ENCODE measurements around the gene SLF1.

SLF1 gene

GRCh38 chr5:94682814-94683520 lies 64.5 kb downstream of the SLF1 start:
- Histone ChIP-seq H2BK5ac (ENCODE audit: low read length) (no peak overlapping the region), H3K27ac (ENCODE audit: low read depth, low read length) (no peak overlapping the region), H3K27me3 (ENCODE audit: insufficient read depth, low read length, poor library complexity) (no peaks in the 10 kb centered on the region), H3K4me2 (ENCODE audit: low read length) (no peak overlapping the region), H3K23ac (ENCODE audit: low read length) (no peak overlapping the region), H4K8ac (ENCODE audit: low read depth, low read length) (no peak overlapping the region), H3K56ac (ENCODE audit: low read length) (no peak overlapping the region), H2AK5ac (ENCODE audit: low read length) (no peak overlapping the region), H3K18ac (ENCODE audit: low read length) (no peak overlapping the region), H2BK120ac (ENCODE audit: low read depth, low read length) (no peak overlapping the region), H3K4ac (ENCODE audit: low read depth, low read length) (no peak overlapping the region), H3K9ac (ENCODE audit: low read length) (no peak overlapping the region), H3K36me3 (ENCODE audit: control insufficient read depth, insufficient read depth, low read length) (no peaks in the 10 kb centered on the region), H3K79me2 (ENCODE audit: control insufficient read depth, insufficient read depth, low read length) (no peaks in the 10 kb centered on the region), H3K4me1 (ENCODE audit: control insufficient read depth, low read depth, low read length) (no peaks in the 10 kb centered on the region), H2BK15ac (replicated peaks; ENCODE audit: low read depth) (no peak overlapping the region), H3K4me3 (ENCODE audit: low read length) (no peak overlapping the region), H3K79me1 (ENCODE audit: low read length) (no peaks in the 10 kb centered on the region), H4K5ac (ENCODE audit: low read length) (no peak overlapping the region)
- 100% methylated on average over 1 of the region's 5 CpGs for WGBS (ENCODE audit: extremely low coverage, insufficient coverage, low lambda C conversion rate)
- no peak for DNase-seq

DNA sequence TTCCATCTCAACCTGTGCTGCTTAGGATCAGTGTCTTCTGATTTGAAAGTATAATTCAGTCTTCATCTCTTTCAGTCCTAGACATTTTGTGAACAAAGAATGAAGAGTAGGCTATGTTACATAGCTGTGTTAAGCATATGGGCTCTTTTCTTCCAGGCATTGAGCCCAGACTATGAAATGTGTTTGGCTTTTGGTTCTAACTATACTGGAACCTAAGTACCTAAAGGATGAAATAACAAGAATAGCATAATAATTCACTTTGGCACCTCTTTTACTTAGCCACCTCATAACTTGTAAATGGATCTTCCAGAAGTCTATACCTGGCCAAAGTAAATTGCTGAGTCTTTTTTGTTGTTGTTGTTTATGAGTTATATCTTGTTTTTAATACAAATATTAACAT lies 71.4 kb downstream of the SLF1 start:
- Histone ChIP-seq H4K5ac (ENCODE audit: low read length) (no peak overlapping the region), H3K23ac (ENCODE audit: low read length) (no peak overlapping the region), H2BK5ac (ENCODE audit: low read length) (no peak overlapping the region), H2BK15ac (replicated peaks; ENCODE audit: low read depth) (no peak overlapping the region), H3K79me1 (ENCODE audit: low read length) (no peaks in the 10 kb centered on the region), H3K4me2 (ENCODE audit: low read length) (no peak overlapping the region), H3K4ac (ENCODE audit: low read depth, low read length) (no peak overlapping the region), H3K79me2 (ENCODE audit: control insufficient read depth, insufficient read depth, low read length) (no peaks in the 10 kb centered on the region), H3K4me3 (ENCODE audit: low read length) (no peak overlapping the region), H3K27ac (ENCODE audit: low read depth, low read length) (no peak overlapping the region), H3K36me3 (ENCODE audit: control insufficient read depth, insufficient read depth, low read length) (peaks cover 2% of the 10 kb centered on the region), H3K9ac (ENCODE audit: low read length) (no peak overlapping the region), H3K4me1 (ENCODE audit: control insufficient read depth, low read depth, low read length) (no peaks in the 10 kb centered on the region), H2BK120ac (ENCODE audit: low read depth, low read length) (no peak overlapping the region), H3K27me3 (ENCODE audit: insufficient read depth, low read length, poor library complexity) (no peaks in the 10 kb centered on the region), H3K18ac (ENCODE audit: low read length) (no peak overlapping the region), H4K8ac (ENCODE audit: low read depth, low read length) (no peak overlapping the region), H2AK5ac (ENCODE audit: low read length) (no peak overlapping the region), H3K56ac (ENCODE audit: low read length) (no peak overlapping the region)
- no peak for DNase-seq

DNA sequence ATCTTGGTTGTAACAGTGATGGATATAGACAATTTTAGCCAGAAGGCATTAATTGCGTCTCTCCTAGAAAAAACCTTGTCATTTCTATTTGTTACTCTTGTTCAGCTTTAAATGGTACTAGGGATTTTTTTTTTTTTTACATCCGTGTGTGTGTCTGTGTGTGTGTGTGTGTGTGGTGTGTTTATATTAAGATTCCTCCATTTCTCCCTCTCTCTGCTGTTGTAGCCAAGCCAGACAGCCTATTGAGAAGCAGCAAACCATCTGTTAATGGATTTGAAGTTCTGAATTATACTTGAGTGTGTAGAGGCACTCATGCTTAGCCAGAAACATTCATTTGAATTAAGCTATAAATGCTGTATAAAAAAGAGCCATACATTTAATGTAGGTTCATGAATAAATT lies 72.3 kb downstream of the SLF1 start:
- H3K4me3 ChIP-seq (ENCODE audit: low read length): no peak overlapping the region
- H4K5ac ChIP-seq (ENCODE audit: low read length): no peak overlapping the region
- no peak overlapping the region for H2BK15ac ChIP-seq (replicated peaks; ENCODE audit: low read depth)
- H3K4me2 ChIP-seq (ENCODE audit: low read length): no peak overlapping the region
- H3K27ac ChIP-seq (ENCODE audit: low read depth, low read length): no peak overlapping the region
- no CpG with 5 or more reads among the region's 2 CpGs for WGBS (ENCODE audit: extremely low coverage, insufficient coverage, low lambda C conversion rate)
- peaks cover 2% of the 10 kb centered on the region for H3K36me3 ChIP-seq (ENCODE audit: control insufficient read depth, insufficient read depth, low read length)
- no peak overlapping the region for H3K23ac ChIP-seq (ENCODE audit: low read length)
- no peaks in the 10 kb centered on the region for H3K27me3 ChIP-seq (ENCODE audit: insufficient read depth, low read length, poor library complexity)
- DNase-seq: no peak
- H3K79me1 ChIP-seq (ENCODE audit: low read length): no peaks in the 10 kb centered on the region
- no peak overlapping the region for H3K18ac ChIP-seq (ENCODE audit: low read length)
- no peak overlapping the region for H2BK120ac ChIP-seq (ENCODE audit: low read depth, low read length)
- H4K8ac ChIP-seq (ENCODE audit: low read depth, low read length): no peak overlapping the region
- no peaks in the 10 kb centered on the region for H3K4me1 ChIP-seq (ENCODE audit: control insufficient read depth, low read depth, low read length)
- no peak overlapping the region for H2BK5ac ChIP-seq (ENCODE audit: low read length)
- H3K9ac ChIP-seq (ENCODE audit: low read length): no peak overlapping the region
- H3K56ac ChIP-seq (ENCODE audit: low read length): no peak overlapping the region
- H3K79me2 ChIP-seq (ENCODE audit: control insufficient read depth, insufficient read depth, low read length): no peaks in the 10 kb centered on the region
- H2AK5ac ChIP-seq (ENCODE audit: low read length): no peak overlapping the region
- no peak overlapping the region for H3K4ac ChIP-seq (ENCODE audit: low read depth, low read length)

GRCh38 chr5:94691291-94691690 lies 72.8 kb downstream of the SLF1 start:
- H3K4ac ChIP-seq (ENCODE audit: low read depth, low read length): no peak overlapping the region
- H3K4me2 ChIP-seq (ENCODE audit: low read length): no peak overlapping the region
- no peak for DNase-seq
- H4K8ac ChIP-seq (ENCODE audit: low read depth, low read length): no peak overlapping the region
- H2BK120ac ChIP-seq (ENCODE audit: low read depth, low read length): no peak overlapping the region
- H3K56ac ChIP-seq (ENCODE audit: low read length): no peak overlapping the region
- H3K4me1 ChIP-seq (ENCODE audit: control insufficient read depth, low read depth, low read length): no peaks in the 10 kb centered on the region
- H4K5ac ChIP-seq (ENCODE audit: low read length): no peak overlapping the region
- no peak overlapping the region for H3K4me3 ChIP-seq (ENCODE audit: low read length)
- H3K9ac ChIP-seq (ENCODE audit: low read length): no peak overlapping the region
- H2BK15ac ChIP-seq (replicated peaks; ENCODE audit: low read depth): no peak overlapping the region
- H3K18ac ChIP-seq (ENCODE audit: low read length): no peak overlapping the region
- H3K23ac ChIP-seq (ENCODE audit: low read length): no peak overlapping the region
- H3K27ac ChIP-seq (ENCODE audit: low read depth, low read length): no peak overlapping the region
- no peak overlapping the region for H2AK5ac ChIP-seq (ENCODE audit: low read length)
- H2BK5ac ChIP-seq (ENCODE audit: low read length): no peak overlapping the region
- H3K27me3 ChIP-seq (ENCODE audit: insufficient read depth, low read length, poor library complexity): no peaks in the 10 kb centered on the region
- WGBS (ENCODE audit: extremely low coverage, insufficient coverage, low lambda C conversion rate): no CpG with 5 or more reads among the region's 1 CpG
- H3K79me2 ChIP-seq (ENCODE audit: control insufficient read depth, insufficient read depth, low read length): no peaks in the 10 kb centered on the region
- no peaks in the 10 kb centered on the region for H3K79me1 ChIP-seq (ENCODE audit: low read length)
- H3K36me3 ChIP-seq (ENCODE audit: control insufficient read depth, insufficient read depth, low read length): peaks cover 2% of the 10 kb centered on the region

DNA sequence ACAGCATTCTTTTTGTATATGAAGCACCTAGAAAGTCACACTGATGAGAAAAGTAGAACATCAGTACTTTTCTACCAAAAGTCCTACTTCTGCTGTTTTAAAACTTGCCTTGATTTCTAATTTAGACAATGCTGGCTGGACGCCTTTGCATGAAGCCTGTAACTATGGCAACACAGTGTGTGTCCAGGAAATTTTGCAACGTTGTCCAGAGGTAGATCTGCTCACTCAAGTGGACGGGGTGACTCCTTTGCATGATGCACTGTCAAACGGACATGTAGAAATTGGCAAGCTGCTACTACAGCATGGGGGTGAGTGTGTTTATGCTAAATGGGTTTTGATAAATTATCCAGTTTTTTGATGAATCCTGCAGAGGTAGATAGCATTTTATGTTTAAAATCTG lies 73.5 kb downstream of the SLF1 start:
- Histone ChIP-seq H3K18ac (ENCODE audit: low read length) (no peak overlapping the region), H2BK120ac (ENCODE audit: low read depth, low read length) (no peak overlapping the region), H2BK5ac (ENCODE audit: low read length) (no peak overlapping the region), H3K27me3 (ENCODE audit: insufficient read depth, low read length, poor library complexity) (no peaks in the 10 kb centered on the region), H3K56ac (ENCODE audit: low read length) (peak overlapping the region; percentile 44), H4K5ac (ENCODE audit: low read length) (no peak overlapping the region), H3K4ac (ENCODE audit: low read depth, low read length) (no peak overlapping the region), H3K27ac (ENCODE audit: low read depth, low read length) (no peak overlapping the region), H4K8ac (ENCODE audit: low read depth, low read length) (no peak overlapping the region), H3K4me3 (ENCODE audit: low read length) (no peak overlapping the region), H3K4me1 (ENCODE audit: control insufficient read depth, low read depth, low read length) (no peaks in the 10 kb centered on the region), H3K9ac (ENCODE audit: low read length) (no peak overlapping the region), H3K4me2 (ENCODE audit: low read length) (no peak overlapping the region), H3K36me3 (ENCODE audit: control insufficient read depth, insufficient read depth, low read length) (peaks cover 2% of the 10 kb centered on the region), H3K79me2 (ENCODE audit: control insufficient read depth, insufficient read depth, low read length) (no peaks in the 10 kb centered on the region), H3K23ac (ENCODE audit: low read length) (no peak overlapping the region), H3K79me1 (ENCODE audit: low read length) (no peaks in the 10 kb centered on the region), H2BK15ac (replicated peaks; ENCODE audit: low read depth) (no peak overlapping the region), H2AK5ac (ENCODE audit: low read length) (no peak overlapping the region)
- no CpG with 5 or more reads among the region's 4 CpGs for WGBS (ENCODE audit: extremely low coverage, insufficient coverage, low lambda C conversion rate)
- no peak for DNase-seq

- H3K56ac ChIP-seq (ENCODE audit: low read length): no peak overlapping the region
- peaks cover 2% of the 10 kb centered on the region for H3K36me3 ChIP-seq (ENCODE audit: control insufficient read depth, insufficient read depth, low read length)
- H3K79me1 ChIP-seq (ENCODE audit: low read length): no peaks in the 10 kb centered on the region
- H3K23ac ChIP-seq (ENCODE audit: low read length): no peak overlapping the region
- no peak overlapping the region for H2AK5ac ChIP-seq (ENCODE audit: low read length)
- H3K27ac ChIP-seq (ENCODE audit: low read depth, low read length): no peak overlapping the region
- H2BK5ac ChIP-seq (ENCODE audit: low read length): no peak overlapping the region
- H2BK120ac ChIP-seq (ENCODE audit: low read depth, low read length): no peak overlapping the region
- H3K79me2 ChIP-seq (ENCODE audit: control insufficient read depth, insufficient read depth, low read length): no peaks in the 10 kb centered on the region
- H3K18ac ChIP-seq (ENCODE audit: low read length): no peak overlapping the region
- no peak overlapping the region for H2BK15ac ChIP-seq (replicated peaks; ENCODE audit: low read depth)
- H3K4me1 ChIP-seq (ENCODE audit: control insufficient read depth, low read depth, low read length): no peaks in the 10 kb centered on the region
- no peaks in the 10 kb centered on the region for H3K27me3 ChIP-seq (ENCODE audit: insufficient read depth, low read length, poor library complexity)
- no peak overlapping the region for H4K8ac ChIP-seq (ENCODE audit: low read depth, low read length)
- H3K4ac ChIP-seq (ENCODE audit: low read depth, low read length): no peak overlapping the region
- no peak overlapping the region for H3K9ac ChIP-seq (ENCODE audit: low read length)
- H3K4me3 ChIP-seq (ENCODE audit: low read length): no peak overlapping the region
- no peak for DNase-seq
- no peak overlapping the region for H3K4me2 ChIP-seq (ENCODE audit: low read length)
- H4K5ac ChIP-seq (ENCODE audit: low read length): no peak overlapping the region
- WGBS (ENCODE audit: extremely low coverage, insufficient coverage, low lambda C conversion rate): no CpG with 5 or more reads among the region's 3 CpGs
Observed at GRCh38 chr5:94692581-94692980, 74.1 kb downstream of the SLF1 start.

Data from mesendoderm (in vitro differentiated cells).